Measurements from ENCODE around the gene CTPS1.

DNA sequence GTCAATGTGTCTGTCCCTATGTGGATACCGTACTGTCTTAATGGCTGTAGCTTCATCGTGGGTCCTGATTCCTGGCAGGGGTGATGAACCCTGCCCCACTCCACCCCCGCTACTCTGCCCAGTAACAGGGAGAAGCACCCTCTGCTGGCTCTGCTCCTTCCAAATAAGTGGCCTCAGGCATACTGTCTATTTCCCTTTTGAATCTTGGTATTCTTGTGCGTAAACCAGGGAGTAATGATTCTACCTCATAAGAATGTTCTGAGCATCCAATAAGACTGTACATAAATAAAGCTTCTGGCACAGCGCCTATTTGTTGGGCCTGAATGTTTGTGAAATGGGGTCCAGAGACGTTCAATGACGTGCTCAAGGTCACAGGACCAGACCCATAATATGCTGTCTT lies 35.2 kb upstream of the CTPS1 start:
- no peak for TF ChIP-seq EZH2 (conservative IDR thresholded peaks at IDR 0.05; ENCODE audit: low read depth, low read length)
- TF ChIP-seq NFIC (IDR thresholded peaks at IDR 0.05; ENCODE audit: low read length) = no peak
- no peak for TF ChIP-seq SMC3 (IDR thresholded peaks at IDR 0.05; ENCODE audit: low read length)
- TF ChIP-seq ZNF205 (CRISPR knock-in tag; IDR thresholded peaks at IDR 0.05) = no peak
- no peak for TF ChIP-seq ZNF274 (CRISPR knock-in tag; IDR thresholded peaks at IDR 0.05)
